Measurements from ENCODE around the gene TNK1. TPM values are rescaled to one million over a fixed set of nuclear protein-coding genes. Genes with fewer than 3 reads are reported as not detected.
A peak's percentile ranks its signal among the peaks of the same experiment; 100 is the strongest.

TNK1 gene
- total RNA-seq, 1 donor from 2014 or later, result 5.8 TPM

- Histone ChIP-seq H3K4me3 (peak overlapping the region; percentile 64), H3K27ac (peak overlapping the region; percentile 78), H3K27me3 (no peaks in the 10 kb centered on the region), H3K4me1 (peaks cover 10% of the 10 kb centered on the region), H3K36me3 (no peaks in the 10 kb centered on the region), H3K9me3 (no peaks in the 10 kb centered on the region)
- DNase-seq (peak; percentile 73), ATAC-seq (no peak)
- intact Hi-C loops (cut with DNase I), result no loop called here
- no peak for TF ChIP-seq CTCF (IDR thresholded peaks at IDR 0.05)
Measured at GRCh38 chr17:7403043-7403726, 22.3 kb downstream of the TNK1 start.

- H3K4me3 ChIP-seq, result peak overlapping the region; percentile 64
- DNase-seq (no peak), ATAC-seq (peak; percentile 62)
- H3K9me3 ChIP-seq, result no peaks in the 10 kb centered on the region
- intact Hi-C loops (cut with DNase I), result no loop called here
- H3K27me3 ChIP-seq, result no peaks in the 10 kb centered on the region
- no peak for TF ChIP-seq CTCF (IDR thresholded peaks at IDR 0.05)
- peaks cover 10% of the 10 kb centered on the region for H3K4me1 ChIP-seq
- no peaks in the 10 kb centered on the region for H3K36me3 ChIP-seq
- H3K27ac ChIP-seq, result peak overlapping the region; percentile 78
Measured at GRCh38 chr17:7403727-7403976, 22.8 kb downstream of the TNK1 start.

DNA sequence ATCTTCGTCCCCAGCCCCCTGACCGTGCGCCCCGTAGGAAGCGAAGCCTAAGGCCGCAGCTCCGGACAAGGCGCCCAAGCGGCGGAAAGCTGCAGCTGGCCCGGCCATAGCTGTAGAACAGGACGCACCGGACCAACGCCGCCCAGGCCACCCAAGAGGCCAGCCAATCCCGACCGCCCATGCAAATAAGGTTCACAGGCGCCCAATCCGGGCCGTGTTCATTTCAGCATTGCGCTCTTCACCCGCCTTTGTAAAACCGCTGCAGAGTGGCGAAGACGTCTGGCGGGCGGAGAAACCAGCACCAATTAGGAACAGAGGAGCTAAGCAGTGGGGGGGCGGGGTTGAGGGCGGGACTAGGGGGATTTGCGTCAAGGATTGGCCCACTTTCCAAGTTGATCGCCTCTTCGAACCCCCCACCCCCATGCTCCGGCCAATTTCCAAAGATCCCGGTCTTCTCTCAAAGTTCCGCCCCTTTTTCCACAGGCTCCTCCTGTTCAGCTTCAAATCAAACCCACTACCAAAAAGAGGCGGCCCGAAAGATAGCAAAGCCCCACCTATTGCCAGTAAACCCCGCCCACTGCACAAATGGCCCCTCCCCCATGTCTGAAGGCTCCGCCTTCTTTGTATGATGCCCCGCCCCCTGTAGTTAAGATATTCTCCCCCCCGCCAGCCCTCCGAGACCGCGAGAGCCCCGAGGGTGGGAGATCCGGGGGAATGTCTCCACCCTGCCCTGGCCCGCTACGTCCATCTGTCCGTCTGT lies 23.3 kb downstream of the TNK1 start, which contains the start of gene TMEM256:
Gene TMEM256 (minus strand): TSS at position 121 of the 760 bp plus-strand sequence. CDS start 13 bp downstream, at position 108.
- Histone ChIP-seq H3K9me3 (no peaks in the 10 kb centered on the region), H3K27me3 (no peaks in the 10 kb centered on the region), H3K36me3 (no peaks in the 10 kb centered on the region), H3K4me3 (peak within 1 kb of the TSS; percentile 64), H3K27ac (peak within 1 kb of the TSS; percentile 78), H3K4me1 (peaks cover 10% of the 10 kb centered on the region)
- TF ChIP-seq CTCF (IDR thresholded peaks at IDR 0.05), result no peak
- peak; percentile 94 for ATAC-seq
- intact Hi-C loops (cut with DNase I), result no loop called here
- peak; percentile 98 for DNase-seq

- Histone ChIP-seq H3K36me3 (no peaks in the 10 kb centered on the region), H3K4me3 (peak overlapping the region; percentile 64), H3K27me3 (no peaks in the 10 kb centered on the region), H3K4me1 (peaks cover 10% of the 10 kb centered on the region), H3K9me3 (no peaks in the 10 kb centered on the region), H3K27ac (peak overlapping the region; percentile 63)
- intact Hi-C loops (cut with DNase I), result no loop called here
- DNase-seq (peak; percentile 82), ATAC-seq (peak; percentile 37)
- TF ChIP-seq CTCF (IDR thresholded peaks at IDR 0.05), result no peak
Measured at GRCh38 chr17:7404737-7405349, 24.0 kb downstream of the TNK1 start.

DNA sequence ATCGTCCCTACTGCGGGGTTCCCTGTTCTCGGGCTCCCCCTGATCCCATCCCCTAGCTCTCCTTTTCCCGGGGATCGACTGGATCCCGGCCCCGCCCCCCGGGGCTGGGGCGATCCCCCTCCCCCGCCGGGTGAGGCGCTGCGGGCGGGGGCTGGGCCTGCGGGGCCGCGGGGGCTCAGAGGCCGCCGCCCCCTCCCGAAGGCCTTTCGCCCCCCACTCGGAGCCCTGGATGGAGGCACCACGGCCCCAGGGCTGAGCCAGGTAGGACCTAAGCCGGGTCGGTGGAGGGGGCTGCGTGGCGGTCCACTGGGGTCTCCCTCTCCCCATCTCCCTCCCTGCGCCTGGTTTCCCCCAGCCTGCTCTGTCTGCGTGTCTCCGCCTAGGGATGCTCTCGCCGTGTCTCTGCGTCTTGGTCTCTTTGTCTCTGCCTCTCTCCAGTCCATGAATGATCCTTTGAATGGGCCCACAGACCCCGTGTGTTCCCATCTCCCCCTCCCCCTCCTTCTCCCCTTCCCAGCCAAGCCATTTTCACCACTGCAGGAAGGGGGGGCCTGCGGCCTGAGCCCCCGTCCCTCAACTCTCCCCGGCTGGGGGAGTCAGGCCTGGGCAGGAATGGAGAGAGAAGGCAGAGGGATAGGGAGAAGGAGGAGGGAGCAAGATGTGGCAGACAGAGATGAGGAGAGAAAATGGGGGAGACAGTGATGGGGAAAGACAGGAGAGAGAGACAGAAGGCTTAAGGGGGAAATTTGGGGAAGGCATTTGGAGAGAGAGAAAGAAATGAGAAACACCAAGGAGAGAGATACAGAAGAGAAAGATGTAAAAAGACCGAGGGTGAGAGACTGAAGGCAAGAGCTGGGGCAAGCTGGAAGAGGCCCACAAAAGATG lies 24.7 kb downstream of the TNK1 start:
- DNase-seq, result no peak
- Histone ChIP-seq H3K4me3 (peak overlapping the region; percentile 64), H3K4me1 (peaks cover 10% of the 10 kb centered on the region), H3K36me3 (no peaks in the 10 kb centered on the region), H3K27ac (peak overlapping the region; percentile 63), H3K9me3 (no peaks in the 10 kb centered on the region), H3K27me3 (no peaks in the 10 kb centered on the region)
- intact Hi-C loops (cut with DNase I), result no loop called here
- TF ChIP-seq CTCF (IDR thresholded peaks at IDR 0.05), result no peak
- ATAC-seq, result no peak
